ENCODE measurements around the gene PNPLA6.

GRCh38 chr19:7610491-7611240 lies 75.1 kb downstream of the PNPLA6 start:
- TF ChIP-seq, protein P1, sequence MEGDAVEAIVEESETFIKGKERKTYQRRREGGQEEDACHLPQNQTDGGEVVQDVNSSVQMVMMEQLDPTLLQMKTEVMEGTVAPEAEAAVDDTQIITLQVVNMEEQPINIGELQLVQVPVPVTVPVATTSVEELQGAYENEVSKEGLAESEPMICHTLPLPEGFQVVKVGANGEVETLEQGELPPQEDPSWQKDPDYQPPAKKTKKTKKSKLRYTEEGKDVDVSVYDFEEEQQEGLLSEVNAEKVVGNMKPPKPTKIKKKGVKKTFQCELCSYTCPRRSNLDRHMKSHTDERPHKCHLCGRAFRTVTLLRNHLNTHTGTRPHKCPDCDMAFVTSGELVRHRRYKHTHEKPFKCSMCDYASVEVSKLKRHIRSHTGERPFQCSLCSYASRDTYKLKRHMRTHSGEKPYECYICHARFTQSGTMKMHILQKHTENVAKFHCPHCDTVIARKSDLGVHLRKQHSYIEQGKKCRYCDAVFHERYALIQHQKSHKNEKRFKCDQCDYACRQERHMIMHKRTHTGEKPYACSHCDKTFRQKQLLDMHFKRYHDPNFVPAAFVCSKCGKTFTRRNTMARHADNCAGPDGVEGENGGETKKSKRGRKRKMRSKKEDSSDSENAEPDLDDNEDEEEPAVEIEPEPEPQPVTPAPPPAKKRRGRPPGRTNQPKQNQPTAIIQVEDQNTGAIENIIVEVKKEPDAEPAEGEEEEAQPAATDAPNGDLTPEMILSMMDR (IDR thresholded peaks at IDR 0.05), result no peak
- TF ChIP-seq POLR2A (IDR thresholded peaks at IDR 0.05), result no peak
